Muscle layer of colon (tissue), 2 donors: ENCODE data around the gene LLGL2.

Source experiments
- H3K27ac ChIP-seq: one replicate; pipeline ENCODE4 v1.7.0; 2013; ENCODE audit warnings: low read depth, mild to moderate bottlenecking, low read length, moderate library complexity
- H3K27me3 ChIP-seq, 2 donors: one replicate each; pipeline ENCODE4 v1.7.0; 2013; ENCODE audit warnings: low read length in 2 of 2, mild to moderate bottlenecking in 2 of 2; ENCODE audit not compliant: insufficient read depth in 2 of 2, control insufficient read depth in 1 of 2
- H3K36me3 ChIP-seq: one replicate; pipeline ENCODE4 v1.7.0; 2013; ENCODE audit warnings: mild to moderate bottlenecking, low read length; ENCODE audit not compliant: insufficient read depth
- H3K4me1 ChIP-seq: one replicate; pipeline ENCODE4 v1.7.0; 2013; ENCODE audit warnings: mild to moderate bottlenecking, low read length; ENCODE audit not compliant: insufficient read depth
- H3K4me3 ChIP-seq, 2 donors: one replicate each; pipeline ENCODE4 v1.7.0; 2013; ENCODE audit warnings: low read length in 2 of 2, low read depth in 1 of 2, mild to moderate bottlenecking in 1 of 2, moderate library complexity in 1 of 2
- H3K9ac ChIP-seq: one replicate; pipeline ENCODE4 v1.7.0; 2013; ENCODE audit warnings: low read length
- H3K9me3 ChIP-seq: one replicate; pipeline ENCODE4 v1.7.0; 2013; ENCODE audit warnings: mild to moderate bottlenecking, low read length
- donor health status: abdominal sarcoma.
- donor health status: Adenocarcinoma of cecum.

The LLGL2 gene

DNA sequence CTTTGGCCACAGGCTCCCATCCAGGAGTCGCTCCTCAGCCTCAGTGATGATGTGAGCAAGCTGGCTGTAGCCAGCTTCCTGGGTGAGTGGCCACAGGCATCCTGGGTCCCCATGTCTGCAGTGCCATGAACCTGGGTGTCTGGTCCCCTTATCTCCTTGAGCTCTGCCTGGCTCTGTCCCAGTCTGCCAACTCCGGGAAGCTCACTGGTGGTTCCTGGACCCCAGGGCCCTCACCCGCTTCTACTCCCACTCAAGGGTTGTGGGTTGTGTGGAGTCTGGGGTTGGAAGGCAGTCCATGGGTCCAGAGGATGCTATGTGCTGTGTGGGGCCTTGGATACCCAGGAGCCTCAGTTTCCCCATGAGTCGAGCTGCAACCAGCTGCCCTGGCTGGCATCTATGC is 96.0 kb downstream of the LLGL2 start:
- Histone ChIP-seq H3K4me1 (no peaks in the 10 kb centered on the region), H3K36me3 (peaks cover 42% of the 10 kb centered on the region), H3K27me3 (no peaks in the 10 kb centered on the region), H3K4me3 (no peak overlapping the region), H3K9ac (no peak overlapping the region), H3K27ac (no peak overlapping the region), H3K9me3 (no peaks in the 10 kb centered on the region)

DNA sequence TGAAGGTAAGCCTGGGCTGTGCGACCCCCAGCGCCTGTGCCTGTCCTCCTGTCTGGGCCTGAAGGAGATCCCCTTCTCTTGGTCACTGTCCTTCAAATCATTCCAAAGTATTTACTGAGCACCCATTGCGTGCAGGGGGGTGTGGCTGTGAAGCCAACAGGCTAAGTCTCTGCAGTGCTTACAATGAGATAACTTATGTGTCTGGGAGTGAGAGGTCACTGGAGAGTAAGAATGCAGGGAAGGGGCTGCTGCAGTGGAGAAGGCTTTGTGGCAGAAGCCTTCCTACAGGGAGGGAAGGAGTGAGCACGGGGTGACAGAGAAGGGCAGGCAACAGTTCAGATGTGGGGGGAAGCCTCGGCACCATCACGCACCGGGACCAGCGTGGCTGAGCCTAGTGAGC is 96.6 kb downstream of the LLGL2 start:
- Histone ChIP-seq H3K27me3 (no peaks in the 10 kb centered on the region), H3K27ac (no peak overlapping the region), H3K36me3 (peaks cover 38% of the 10 kb centered on the region)

DNA sequence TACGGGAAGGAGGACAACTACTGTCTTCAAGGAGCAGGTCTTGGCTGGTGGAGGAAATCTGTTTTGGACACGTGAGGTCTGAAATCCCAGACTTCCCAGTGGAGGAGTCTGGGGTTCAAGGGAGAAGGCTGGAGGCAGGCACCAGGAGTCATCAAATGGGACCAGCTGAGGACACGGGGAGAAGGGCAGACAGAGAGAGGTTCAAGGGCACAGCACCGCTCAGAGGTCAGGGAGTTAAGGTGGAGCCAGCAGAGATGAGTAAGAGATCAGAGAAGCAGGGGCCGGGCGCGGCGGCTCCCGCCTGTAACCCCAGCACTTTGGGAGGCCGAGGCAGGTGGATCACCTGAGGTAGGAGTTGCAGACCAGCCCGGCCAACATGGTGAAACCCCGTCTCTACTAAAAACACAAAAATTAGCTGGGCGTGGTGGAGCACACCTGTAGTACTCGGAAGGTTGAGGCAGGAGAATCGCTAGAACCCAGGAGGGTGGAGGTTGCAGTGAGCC is 97.3 kb downstream of the LLGL2 start:
- H3K9ac ChIP-seq = no peak overlapping the region
- no peak overlapping the region for H3K4me3 ChIP-seq
- H3K27ac ChIP-seq = no peak overlapping the region
- no peaks in the 10 kb centered on the region for H3K9me3 ChIP-seq
- H3K27me3 ChIP-seq = no peaks in the 10 kb centered on the region
- peaks cover 33% of the 10 kb centered on the region for H3K36me3 ChIP-seq
- no peaks in the 10 kb centered on the region for H3K4me1 ChIP-seq

More for the DNA sequence above, 96.6 kb downstream of the LLGL2 start:
- Histone ChIP-seq H3K9ac (no peak overlapping the region), H3K9me3 (no peaks in the 10 kb centered on the region), H3K4me3 (no peak overlapping the region), H3K4me1 (no peaks in the 10 kb centered on the region)

DNA sequence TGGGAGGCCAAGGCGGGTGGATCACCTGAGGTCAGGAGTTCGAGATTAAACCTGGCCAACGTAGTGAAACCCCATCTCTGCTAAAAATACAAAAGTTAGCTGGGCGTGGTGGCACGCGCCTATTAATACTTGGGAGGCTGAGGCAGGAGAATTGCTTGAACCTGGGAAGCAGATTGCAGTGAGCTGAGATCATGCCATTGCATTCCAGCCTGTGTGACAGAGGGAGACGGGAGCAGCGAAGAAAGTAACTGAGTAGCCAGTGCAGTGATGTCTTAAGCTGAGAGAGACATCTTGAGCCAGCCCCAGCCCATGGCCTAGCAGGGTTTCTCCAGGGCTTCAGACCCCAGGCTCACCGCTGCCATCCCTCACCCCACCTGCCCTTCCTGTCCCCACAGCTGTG is 97.9 kb downstream of the LLGL2 start:
- Histone ChIP-seq H3K27ac (no peak overlapping the region), H3K9ac (no peak overlapping the region), H3K4me3 (no peak overlapping the region), H3K4me1 (no peaks in the 10 kb centered on the region), H3K9me3 (no peaks in the 10 kb centered on the region), H3K27me3 (no peaks in the 10 kb centered on the region), H3K36me3 (peaks cover 27% of the 10 kb centered on the region)

DNA sequence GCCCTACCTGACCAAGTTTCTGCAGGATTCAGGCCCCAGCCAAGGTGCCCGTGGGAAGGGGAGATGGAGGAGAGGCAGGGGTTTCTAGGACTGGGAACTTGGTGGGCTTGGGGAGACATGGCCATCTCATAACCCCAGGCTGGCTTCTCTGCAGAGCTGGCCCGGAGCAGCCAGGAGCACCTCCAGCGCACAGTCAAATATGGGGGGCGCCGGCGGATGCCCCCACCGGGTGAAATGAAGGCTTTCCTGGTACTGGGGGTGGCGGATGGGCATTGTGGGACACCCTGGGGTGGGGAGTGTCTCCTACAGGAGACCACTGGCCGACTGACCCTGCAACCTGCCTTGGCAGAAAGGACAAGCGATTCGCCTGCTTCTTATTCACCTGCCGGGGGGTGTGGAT is 98.5 kb downstream of the LLGL2 start:
- Histone ChIP-seq H3K9ac (no peak overlapping the region), H3K4me1 (no peaks in the 10 kb centered on the region), H3K9me3 (no peaks in the 10 kb centered on the region), H3K36me3 (peaks cover 24% of the 10 kb centered on the region), H3K27me3 (no peaks in the 10 kb centered on the region), H3K27ac (no peak overlapping the region), H3K4me3 (no peak overlapping the region)
